ENCODE measurements around the gene CD93.

- TF ChIP-seq, protein P1, sequence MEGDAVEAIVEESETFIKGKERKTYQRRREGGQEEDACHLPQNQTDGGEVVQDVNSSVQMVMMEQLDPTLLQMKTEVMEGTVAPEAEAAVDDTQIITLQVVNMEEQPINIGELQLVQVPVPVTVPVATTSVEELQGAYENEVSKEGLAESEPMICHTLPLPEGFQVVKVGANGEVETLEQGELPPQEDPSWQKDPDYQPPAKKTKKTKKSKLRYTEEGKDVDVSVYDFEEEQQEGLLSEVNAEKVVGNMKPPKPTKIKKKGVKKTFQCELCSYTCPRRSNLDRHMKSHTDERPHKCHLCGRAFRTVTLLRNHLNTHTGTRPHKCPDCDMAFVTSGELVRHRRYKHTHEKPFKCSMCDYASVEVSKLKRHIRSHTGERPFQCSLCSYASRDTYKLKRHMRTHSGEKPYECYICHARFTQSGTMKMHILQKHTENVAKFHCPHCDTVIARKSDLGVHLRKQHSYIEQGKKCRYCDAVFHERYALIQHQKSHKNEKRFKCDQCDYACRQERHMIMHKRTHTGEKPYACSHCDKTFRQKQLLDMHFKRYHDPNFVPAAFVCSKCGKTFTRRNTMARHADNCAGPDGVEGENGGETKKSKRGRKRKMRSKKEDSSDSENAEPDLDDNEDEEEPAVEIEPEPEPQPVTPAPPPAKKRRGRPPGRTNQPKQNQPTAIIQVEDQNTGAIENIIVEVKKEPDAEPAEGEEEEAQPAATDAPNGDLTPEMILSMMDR (conservative IDR thresholded peaks at IDR 0.05 in 1 of 2, IDR thresholded peaks at IDR 0.05 in 1 of 2; ENCODE audit: low read depth in 1 of 2, low read length in 2 of 2): no peak
- no peak for TF ChIP-seq EZH2 (IDR thresholded peaks at IDR 0.05; ENCODE audit: low read length, missing control alignments)
These were observed 17.0 kb downstream of the CD93 start for GRCh38 chr20:23069108-23069507.
